GM21528 (cell line): ENCODE data around the gene PDE2A.
"Not testable (repeated sequence)": the region's sequence is repeated elsewhere in the genome, so short reads cannot be mapped to it uniquely, and the experiment has no call there.

Experiments used
- ATAC-seq: cut with Tn5 transposase; IDR thresholded peaks from one replicate; pipeline ENCODE4 v1.9.1; 2021; ENCODE audit warnings: mild to moderate bottlenecking, moderate library complexity; ENCODE audit not compliant: unreplicated experiment, low FRiP score

Gene PDE2A

DNA sequence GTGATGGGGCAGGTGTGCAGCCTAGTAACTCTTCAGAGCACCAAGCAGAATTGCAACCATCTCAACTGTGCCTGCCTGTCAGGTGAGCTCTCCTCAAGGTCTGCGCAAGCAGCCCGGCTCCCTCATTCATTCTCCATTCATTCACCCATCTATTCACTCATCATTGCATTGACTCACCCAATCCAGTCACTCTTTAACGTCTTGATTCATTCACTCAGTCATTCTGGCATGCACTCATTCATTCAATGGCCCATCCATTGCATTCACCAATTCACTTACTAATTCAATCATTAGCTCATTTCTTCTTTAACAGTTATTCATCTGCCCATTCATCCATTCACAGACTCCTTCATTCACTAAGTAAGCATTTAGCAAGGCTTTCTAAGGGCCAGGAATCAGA is 111.8 kb downstream of the PDE2A start:
- no peak for ATAC-seq

DNA sequence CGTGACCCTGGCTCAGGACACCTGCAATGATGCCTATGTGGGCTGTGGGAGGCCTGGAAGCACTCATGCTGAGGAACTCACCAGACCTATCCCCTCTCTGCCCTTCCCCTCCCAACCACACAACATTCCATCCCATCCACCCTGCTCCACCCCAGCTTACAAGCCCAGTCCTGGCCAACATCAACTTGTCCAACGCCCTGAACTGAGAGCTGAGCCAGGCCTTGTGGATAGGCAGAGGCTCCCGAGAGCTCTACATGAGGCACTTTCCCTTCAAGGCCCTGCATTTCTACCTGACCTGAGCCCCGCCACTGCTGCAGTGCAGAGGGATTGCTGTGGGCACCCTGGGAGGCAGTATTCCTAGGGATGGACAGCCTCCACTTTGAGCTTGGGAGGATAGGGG is 112.4 kb downstream of the PDE2A start:
- no peak for ATAC-seq

DNA sequence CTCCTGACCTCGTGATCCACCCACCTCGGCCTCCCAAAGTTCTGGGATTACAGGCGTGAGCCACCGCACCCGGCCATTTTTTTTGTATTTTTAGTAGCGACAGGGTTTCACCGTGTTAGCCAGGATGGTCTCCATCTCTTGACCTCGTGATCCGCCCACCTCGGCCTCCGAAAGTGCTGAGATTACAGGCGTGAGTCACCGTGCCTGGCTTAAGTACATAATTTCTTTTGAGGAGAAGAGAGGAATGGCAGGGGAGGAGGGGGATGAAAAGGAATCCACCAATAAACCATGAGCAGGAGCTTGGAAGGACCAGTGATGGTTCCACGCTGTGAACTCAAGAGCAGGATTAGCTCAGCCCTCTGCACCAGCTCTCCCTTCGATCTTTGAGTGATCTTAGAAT is 113.4 kb downstream of the PDE2A start:
- ATAC-seq, result not testable (repeated sequence)

DNA sequence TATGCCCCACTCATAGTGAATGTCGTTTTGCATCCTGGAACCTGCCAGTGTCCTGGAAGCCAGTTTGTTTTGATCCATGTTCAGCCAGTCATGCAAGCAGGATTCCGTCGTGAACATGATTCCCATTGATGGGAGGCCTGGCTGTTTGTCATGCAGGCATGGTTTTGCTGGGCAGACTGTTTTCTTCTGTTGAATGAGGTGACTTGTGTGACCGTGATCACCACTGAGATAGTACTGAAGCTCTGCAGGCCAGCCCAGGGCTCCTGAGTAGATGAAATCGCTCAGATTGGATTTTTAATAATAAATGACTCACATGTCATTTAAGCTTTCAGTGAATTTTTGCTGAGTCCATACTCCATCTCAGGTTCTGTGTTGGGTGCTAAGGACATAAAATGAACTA is 117.8 kb downstream of the PDE2A start:
- ATAC-seq, result no peak

DNA sequence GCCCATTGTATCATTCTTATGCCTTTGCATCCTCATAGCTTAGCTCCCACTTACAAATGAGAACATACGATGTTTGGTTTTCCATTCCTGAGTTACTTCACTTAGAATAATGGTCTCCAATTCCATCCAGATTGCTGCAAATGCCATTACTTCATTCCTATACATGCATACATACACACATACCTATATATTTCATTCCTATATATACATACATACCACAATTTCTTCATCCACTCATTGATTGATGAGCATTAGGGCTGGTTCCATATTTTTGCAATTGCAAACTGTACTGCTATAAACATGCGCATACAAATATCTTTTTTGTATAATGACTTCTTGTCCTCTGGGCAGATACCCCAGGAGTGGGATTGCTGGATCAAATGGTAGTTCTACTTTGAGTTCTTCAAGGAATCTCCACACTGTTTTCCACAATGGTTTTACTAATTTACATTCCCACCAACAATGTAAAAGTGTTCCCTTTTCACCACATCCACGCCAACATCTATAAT is 119.2 kb downstream of the PDE2A start:
- not testable (repeated sequence) for ATAC-seq

DNA sequence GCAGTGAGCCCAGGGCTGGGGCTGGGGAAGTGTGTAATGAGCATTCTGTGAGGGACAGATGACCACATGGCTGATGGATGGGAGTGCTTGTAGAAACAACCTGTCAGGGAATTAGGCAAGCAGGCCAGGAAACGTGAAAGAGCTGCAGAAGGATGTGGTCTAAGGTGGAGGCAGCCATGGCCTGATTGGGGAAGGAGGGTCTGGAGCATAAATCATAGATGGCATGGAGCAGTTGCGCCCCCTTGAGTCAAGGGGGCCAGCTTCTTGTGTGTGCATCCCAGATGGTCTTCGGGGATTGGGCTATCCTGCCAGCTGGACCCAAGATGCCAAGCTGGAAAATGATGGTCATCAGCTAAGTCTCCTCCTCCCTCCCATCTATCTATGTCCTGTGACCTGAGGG is 120.5 kb downstream of the PDE2A start:
- no peak for ATAC-seq

DNA sequence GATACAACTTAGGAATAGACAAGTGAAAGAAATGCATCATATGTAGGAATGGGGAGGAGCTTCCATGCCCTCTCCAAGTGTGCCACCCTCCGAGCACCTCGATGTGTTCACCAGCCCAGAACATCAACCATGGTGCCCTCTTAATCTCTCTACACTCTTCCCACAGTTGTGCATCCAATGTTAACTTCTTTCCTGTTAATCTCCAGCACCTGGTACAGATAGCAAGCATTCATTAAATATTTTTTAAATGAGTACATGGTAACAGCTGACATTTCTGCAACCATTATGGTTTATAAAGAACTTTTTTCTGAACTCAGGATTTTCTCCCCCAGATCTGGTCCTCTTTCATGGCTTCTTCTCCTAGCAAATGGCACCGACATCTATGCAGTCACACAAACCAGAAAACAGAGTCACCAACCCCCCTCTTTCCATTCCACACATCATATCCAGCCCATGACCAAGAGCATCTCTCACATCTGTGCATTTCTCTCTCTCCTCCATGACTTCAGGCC is 121.8 kb downstream of the PDE2A start:
- no peak for ATAC-seq

DNA sequence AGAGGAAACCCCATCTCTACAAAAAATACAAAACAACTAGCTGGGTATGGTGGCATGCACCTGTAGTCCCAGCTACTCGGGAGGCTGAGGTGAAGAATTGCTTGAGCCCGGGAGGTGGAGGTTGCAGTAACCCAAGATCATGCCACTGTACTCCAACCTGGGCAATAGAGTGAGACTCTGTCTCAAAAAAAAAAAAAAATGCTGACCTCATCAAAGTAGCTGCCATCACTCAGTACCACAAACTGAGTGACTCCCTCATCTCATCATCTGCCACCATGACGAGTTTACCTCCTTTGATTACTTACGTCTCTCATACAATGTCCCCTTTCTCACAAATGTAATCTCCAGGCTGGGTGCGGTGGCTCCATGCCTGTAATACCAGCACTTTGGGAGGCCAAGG is 122.7 kb downstream of the PDE2A start:
- no peak for ATAC-seq

DNA sequence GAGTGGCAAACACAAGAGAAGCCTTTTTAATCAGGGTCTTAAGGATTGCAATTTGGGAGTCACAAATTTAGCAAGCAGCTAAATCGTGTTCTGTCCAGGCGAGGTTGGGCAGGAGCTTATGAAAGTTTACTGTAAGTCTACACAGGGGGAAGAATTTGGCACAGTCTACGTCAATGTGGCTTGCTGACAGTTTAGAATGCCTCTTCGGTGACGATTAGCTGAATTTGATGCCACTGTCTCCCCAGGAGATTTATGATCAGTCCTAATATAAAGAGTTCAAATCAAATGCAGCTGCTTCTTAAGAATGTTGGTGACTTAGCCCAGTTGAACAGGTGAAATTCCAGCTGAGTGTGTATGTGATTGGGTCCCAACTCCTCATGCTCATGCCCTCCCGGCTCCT is 125.8 kb downstream of the PDE2A start:
- no peak for ATAC-seq

DNA sequence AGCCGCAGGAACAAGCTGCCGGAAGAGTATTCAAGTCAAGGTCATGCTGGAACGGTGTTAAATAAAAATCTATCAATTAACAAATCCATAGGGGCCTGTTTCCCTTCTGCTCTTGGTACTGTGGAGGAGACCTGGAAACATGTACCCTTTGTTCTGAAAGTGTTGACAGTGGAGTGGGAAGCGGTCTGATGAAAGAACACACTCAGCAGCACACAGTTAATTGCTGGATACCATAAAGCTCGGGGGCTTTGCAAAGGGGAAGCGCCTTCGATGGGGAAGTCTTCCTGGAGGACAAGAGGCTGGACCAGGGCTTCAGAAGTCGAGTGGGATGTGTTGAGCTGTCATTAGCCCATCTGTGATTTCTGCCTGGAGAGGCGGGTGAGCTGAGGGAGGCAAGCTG is 127.4 kb downstream of the PDE2A start:
- no peak for ATAC-seq

DNA sequence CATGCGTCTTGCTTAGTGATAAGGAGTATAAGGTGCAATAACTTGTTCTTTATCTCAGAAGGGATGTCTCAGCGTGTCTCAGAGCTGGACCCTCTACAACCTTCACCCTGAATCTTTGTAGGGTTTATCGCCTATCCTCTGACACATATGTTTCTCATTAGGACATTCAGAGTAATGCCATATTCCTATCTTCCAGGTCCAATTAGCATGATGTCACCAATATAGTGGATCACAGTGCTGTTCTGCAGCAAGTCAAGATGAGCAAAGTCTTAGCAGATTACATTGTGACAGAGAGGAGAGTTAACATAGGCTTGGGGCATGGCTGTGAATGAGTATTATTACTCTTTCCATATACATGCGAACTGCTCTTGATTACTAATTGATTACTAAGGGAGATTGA is 129.6 kb downstream of the PDE2A start:
- no peak for ATAC-seq

DNA sequence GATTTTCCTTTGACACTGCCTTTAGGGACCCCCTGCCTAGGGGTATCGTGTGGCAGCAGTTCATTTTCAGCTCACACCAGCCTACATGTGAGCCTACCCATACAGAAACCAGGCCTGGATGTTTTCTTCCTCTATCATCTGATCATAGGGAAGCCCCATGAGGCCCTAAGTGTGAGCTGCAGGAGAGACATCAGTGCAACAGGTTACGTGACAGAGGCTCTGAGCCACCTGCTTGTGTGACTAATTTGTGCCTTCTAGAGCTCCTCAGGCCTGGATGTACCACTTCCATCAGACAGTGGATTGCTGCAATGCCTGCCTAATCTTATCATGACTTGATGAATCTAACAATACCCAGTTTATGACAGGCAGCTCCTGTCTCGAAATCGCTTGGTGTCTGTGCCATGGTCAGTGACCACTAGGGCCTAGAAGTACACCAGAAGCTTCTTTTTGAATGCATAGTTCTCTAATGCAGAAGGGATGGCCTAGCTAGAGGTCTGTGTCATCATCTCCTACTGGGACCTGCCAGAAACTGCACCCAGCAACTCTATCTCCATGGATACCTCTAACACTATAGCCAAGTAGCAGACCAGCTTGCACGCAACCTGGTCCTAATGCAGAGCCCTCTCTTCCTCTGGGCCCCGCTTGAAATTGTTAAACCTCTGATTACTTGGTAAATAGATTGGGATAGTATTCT is 130.2 kb downstream of the PDE2A start:
- ATAC-seq, result no peak

DNA sequence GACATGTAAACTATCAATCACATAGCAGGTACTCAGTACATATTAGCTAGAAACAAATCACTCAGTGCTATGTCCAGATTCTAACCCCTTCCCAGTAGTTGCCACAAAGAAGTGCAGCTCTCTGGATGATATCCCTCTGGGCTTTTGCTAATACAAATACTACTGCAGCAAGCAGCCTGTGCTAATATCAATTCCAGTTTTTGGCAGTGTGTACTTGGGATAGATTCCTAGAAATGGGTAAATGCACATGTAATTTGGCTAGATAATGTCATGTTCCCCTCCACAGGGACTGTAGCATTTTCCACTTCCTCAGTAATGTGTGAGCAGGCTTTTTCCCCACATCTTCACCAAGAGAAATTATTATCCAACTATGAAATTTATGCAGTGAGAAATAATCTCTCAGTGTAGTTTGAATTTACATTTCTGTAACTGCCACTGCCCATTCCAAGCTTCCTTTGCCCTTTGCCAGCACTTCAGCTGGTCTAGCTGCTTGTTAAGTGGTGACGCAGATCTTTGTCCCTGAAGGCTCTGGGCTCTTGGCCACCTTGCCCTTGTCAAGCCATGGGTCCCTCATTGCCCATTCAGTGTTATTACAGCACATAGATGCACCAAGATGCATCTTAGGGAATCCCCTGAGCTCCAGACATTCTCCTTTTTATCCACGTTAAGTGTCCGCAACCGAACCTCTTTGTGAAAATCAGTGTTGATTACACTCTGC is 132.8 kb downstream of the PDE2A start:
- ATAC-seq, result no peak

DNA sequence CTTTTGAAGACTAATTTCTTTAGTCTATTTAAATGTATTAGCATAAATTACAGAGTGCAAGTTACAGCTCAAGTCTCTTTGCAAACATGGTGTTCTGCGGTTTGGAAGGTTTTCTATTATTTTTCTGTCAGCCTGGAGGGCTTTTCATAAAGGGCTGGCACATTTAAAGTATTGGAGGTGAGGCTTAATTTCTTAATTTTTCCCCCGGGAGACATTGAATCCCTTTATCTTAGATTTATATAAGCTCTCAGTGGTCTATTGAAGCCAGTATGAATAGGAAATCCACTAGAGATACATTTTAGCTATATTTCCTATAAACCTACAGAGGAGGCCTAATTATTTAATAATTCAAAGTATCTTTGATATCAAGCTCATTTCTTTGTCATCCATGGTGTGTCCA is 137.2 kb downstream of the PDE2A start:
- no peak for ATAC-seq

DNA sequence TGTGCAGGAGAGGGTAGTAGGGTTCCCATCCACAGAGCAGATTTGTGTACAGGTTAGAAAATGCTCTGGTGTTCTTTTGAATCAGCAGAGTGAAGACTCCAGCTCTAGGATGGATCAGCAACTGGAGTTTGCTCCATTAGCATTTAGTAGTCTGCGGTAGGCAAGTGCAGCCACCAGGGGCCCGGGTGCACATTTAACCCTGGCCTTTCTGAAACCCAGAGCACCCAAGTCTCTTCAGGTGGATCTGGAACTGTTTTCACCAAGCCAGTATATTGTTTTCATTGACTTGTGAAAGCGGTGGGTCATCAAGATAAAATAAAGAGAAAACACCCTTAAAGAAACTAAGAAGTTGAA is 139.1 kb downstream of the PDE2A start:
- no peak for ATAC-seq

DNA sequence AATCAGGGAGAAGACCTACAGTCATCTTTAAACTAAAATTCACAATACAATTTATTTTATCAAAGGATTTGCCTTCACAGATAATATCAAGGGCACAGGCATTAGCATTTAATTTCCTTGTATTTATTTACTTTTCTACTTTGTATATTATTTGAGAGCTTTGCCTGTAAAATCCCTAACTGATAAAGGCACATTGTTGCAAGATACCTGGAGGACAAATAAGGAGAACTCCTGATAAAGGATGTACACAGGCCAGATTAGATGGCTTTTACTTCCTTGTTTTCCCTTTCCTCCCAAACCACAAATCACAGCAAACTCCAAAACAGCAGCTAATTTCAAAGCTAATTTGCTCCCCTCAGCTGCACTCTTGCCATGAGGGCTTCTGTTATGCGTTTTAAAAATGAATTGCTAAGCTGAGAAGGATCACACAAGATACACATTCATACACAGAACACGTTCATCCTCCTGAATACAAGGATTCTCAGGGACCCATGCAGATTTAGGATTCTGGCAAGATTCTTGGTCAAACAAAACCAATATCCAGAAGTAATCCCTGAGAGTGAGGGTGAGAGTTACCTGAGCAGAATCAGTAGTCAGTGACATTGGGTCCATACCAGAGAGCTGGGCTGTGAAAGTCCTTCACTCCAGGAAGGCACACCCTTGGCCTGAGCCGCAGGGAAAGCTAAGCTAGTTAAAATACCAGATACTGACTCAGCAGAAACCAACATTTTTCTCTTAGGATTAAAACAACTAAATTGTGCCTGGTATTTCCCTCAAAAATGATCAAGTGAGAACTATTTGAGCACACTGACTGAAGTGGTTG is 139.6 kb downstream of the PDE2A start:
- no peak for ATAC-seq

DNA sequence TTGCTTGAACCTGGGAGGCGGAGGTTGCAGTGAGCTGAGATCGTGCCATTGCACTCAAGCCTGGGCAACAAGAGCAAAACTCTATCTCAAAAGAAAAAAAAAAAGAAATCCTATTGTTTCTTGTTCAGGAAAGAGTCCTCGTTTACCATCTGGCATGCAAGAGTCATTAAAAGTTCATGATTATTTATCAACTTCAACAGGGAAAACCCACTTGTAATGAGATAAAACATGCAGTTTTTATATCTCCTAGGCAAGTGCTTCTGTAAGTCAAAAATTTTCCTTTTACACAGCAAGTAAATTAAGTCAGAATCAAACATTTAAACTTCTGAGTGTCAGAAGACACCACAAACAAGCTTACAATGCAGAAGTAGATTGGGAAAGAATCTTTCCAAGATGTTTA is 145.2 kb downstream of the PDE2A start:
- no peak for ATAC-seq

DNA sequence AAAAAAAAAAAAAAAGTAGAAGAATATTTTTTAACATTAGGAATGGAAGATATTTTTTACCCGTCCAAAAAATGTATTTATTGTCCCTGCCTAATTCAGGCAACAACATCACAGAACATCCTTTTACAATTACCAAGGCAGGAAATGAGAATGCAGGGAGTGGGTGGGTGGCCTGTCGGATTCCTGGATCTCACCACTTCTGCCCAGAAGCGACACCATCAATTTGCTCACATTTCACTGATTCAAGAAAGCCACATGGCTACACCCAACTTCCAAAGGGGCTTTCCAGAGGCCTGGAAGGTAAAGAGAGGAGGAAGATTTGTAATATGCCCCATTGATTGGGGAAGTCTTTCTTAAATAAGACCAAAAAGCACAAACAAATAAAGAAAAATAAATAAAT is 146.1 kb downstream of the PDE2A start:
- no peak for ATAC-seq
